NCI-H1436 treated with DMSO at 0.1 percent for 48 hours (cell line): ENCODE results near the gene TRAK1.

Source experiments
- DNase-seq: peaks from one replicate; lab custom pipeline; 2025; lab: John Stamatoyannopoulos, UW

Gene TRAK1

DNA sequence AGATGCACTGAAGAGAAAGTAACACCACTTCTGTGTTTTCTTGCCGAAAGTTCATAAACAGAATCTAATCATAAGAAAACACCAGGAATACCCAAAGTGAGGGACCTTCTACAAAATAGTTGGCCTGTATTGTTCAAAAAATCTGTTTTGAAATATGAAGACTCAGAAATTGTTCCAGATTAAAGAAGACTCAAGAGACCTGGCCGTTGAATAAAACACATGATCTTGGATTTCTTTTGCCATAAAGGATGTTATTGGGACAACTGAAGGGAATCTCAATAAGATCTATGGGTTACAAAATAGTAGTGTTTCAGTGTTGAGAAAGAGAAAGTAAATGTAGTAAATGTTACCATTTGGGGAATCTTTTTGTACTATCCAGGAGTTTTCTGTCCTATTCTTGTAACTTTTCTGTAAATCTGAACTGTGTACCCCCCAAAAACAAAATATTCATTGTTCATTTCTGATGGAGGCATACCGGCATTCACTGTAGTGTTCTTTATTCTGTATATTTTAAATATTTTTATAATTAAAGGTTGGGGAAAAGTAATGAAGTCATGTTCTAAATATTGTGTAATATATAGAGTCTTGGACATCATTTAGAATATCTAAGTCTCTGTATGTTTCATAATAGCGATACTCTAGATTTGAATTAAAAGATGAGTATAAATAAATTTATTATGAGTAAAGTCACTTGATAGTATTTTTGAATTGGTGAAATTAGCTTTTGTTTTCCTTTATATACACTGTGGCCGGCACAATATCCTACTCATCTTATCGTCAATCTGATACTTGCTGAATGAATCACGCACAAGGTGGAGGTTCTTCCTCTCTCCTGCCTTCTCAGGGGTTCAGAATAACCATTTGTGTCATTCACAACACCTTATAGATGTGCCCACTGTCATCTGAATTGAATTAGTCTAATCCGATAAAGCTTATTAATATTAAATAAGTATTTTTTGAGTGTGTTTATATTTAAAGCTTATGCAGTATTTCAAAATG is 66.7 kb downstream of the TRAK1 start:
- no peak for DNase-seq

DNA sequence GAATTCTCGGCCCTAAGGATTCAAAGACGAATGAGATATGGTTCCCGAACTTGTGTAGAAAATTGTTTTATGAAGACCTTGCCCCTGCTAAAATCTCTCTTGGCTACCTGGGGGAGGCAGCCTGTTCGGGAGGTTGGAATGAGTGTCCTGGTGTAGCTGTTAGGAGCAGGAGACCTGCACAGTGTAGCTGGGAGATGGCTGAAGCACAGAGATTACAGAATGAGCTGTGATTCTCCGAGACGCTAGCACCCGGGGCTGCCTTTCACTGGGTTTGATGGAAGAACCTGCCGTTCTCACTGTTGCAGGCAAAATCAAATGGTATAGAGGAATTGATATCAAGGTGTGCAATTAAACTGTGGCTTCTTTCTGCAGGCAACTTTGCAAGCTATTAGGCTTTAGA is 68.0 kb downstream of the TRAK1 start:
- DNase-seq, result no peak

DNA sequence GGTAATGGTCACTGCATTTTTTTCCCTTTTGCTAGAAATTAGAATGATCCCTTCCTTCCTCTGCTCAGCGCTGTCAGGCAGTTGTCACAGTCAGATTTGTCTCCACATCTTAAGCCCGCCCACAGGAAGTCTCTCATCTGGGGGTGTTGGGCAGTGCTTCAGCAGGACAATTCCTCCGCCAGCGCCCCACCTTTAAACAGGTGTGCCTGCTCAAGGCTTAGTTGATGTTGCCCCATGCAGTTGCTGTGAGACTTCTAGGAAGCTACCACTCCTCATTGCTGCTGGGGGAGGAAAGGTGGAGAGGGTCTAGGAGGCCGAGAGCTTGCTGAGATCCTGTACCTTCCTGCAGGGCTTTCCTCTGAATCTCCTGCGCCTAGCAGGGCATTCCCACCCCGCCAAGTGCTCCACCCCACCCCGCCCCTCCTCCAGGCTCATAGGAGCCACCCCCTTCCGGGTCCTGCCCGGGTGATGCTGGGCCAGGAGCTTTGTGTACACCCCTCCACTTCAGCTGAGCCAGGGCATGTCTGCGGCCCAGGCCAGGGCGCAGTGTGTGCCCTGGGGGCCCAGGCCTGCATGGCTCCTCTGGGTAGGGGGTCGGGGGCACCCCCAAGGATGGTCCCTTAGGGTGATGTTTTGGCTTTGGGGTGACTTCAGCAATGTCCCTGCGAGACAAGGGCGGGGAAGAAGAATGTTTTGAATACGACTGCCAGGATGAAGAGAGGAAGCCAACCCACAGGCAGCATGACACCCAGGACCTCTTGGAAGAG is 68.7 kb downstream of the TRAK1 start:
- DNase-seq, result no peak

DNA sequence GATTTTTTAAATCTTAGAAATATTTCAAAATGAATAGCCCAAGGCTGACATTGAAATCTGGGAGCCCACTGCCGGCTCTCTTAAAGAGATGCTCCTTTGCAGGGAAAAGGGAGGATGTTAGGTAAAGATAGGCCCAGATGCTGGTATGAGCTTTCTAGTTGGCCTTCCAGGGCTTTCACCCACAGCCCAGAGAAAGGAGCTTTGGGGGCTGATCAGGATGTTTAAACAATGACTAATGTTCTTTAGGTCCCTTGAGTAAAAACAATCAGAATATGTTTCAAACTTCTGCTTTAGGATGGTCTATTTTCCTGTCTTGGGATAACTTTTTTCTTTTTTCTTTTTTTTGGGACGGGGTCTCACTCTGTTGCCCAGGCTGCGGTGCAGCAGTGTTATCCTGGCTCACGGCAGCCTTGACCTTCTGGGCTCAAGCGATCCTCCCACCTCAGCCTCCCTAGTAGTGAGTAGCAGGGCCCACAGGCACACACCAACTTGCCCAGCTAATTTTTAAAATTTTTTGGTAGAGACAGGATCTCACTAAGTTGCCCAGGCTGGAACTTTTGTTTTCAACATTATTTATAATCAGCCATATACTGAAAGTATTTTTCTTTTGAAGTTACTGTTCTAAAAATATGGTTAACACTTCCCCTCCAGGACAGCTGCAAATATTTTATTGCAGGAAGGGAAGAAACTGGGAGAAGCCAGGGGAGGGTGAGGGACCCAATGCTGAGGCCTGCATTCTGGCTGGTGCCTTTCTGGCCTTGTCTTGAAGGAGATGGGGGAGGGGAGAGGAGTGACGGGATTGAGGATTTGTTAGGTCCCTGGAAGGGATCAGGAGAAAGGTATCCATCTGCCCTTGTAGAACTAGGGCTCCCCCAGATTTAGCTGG is 70.1 kb downstream of the TRAK1 start:
- no peak for DNase-seq

DNA sequence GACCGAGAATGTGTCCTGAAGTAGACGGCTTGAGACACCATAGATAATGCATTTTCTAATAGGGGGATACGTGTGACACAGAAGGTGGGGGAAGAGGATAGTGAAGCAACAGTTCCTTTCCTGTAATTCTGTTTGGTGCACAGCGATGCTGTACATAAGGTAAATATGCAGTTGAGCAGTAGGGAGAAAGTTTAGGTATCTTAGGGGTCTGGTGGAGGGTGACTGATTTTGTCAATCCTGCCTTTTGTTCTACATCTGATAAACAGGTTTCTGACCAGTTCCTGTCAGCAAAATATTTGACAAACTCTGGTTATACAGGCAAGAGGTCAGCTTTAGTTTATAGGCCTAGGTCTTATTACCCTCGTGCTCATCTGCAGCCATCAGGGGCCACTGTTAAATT is 71.3 kb downstream of the TRAK1 start:
- DNase-seq, result no peak

DNA sequence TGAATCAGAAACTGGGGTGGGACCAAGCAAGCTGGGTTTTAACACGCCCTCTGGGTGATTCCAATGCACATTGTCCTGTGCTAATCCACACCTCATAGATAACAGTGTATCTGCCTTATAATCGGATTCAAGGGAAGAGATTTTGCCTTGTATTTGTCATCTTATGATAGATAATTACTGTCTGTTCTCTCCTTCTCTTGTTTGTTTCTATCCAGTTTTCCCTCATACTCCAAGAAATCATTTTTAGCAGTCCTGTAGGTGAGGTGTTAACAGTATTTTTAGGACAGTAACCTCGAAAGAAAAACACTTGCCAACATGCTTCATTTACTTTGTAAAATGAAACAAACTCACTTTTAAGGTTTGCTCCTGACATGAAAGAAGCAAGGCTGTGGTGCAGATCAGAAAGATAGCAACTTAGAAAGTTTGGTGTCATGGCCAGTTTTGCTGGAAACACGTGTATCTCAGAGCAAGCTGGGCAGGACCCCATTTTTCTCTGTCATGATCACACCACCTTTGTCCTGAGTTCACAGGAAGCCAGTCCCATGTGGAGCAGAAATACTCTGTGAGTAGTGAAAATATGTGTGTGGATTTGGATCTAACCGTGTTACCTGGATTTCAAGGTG is 72.6 kb downstream of the TRAK1 start:
- no peak for DNase-seq

DNA sequence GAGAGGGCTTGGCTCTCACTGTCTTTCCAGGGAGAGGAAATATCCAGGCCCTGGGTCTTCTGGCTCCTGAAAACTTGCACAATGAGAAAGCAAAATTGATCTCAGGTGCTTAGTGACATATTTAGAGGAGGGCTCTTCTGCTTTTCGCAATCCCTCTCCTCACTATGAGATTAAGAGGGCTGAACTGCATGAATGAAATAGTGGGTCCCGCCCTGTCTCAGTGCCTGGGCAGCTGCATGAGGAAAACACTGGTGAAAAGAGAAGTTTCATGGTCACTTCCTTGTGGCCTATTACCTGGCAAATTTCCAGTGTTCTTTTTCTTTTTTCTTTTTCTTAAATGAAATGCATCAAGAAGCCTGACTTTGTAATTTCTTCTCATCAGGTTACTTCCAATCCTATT is 73.5 kb downstream of the TRAK1 start:
- DNase-seq, result no peak

DNA sequence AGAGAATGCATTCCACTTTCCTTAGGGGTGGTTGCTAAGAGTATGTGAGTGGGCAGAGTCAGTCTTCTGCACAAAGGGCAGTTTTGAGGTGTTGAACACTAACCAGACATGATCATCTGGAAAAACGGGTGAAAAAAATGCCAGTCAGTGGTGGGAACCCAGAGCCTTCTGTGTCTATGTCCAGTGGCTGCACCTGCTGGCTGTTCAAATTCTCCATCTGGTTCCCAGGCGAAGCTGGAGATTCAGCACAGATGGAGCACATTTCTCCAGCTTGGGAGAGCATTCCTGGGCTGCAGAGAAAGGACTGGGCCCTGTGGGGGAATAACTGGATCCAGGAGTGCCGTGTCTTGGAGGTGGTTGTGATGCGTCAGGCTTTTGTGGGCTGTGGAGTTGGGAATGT is 74.1 kb downstream of the TRAK1 start:
- DNase-seq, result no peak

DNA sequence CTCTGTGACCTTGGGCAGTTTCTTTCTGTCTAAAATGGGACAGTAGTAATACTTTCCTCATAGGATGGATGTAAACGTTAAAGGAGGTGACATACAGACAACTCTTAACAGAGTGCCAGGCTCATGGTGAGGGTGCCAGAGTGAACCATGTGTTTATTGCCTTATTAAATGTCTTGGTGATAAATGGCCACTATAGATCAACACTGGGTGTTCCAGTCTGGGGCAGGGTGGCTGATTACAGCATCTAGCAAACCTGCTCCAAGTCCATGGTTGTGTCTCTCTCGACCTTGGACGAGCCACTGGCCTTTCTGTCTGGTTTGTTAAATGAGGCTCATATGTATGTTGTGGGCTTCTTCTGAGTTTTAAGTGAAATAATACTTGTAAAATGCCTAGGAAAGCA is 75.1 kb downstream of the TRAK1 start:
- DNase-seq, result no peak

DNA sequence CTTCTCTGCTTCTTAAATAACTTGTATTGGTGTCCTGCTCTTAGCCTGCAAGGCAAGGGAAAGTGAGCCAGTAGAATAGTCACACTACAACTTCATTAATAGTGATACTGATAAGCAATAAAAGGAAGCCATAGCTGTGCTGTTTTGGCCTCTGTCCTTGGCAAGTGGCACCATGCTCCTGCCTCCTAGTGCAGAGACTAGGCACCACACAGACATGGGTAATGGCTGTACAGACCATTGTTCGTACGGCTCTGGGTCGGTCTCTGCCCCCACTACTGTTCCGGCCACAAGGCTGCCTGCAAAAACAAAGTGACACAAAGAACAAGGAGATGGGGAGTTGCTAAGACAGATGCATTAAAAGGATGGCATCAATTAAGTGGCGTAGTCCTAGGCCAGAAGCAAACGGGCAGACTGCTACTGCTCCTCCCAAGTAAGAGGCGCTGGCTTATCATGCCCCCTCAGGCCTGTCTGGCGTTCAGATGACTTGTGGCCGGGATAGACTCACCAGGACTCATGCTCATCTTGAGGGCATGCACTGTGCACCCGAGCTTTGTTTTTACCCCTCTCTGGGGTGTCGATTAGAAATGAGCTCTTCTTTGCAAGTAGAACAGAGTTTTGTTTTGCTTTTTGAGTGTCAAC is 75.6 kb downstream of the TRAK1 start:
- DNase-seq, result no peak

DNA sequence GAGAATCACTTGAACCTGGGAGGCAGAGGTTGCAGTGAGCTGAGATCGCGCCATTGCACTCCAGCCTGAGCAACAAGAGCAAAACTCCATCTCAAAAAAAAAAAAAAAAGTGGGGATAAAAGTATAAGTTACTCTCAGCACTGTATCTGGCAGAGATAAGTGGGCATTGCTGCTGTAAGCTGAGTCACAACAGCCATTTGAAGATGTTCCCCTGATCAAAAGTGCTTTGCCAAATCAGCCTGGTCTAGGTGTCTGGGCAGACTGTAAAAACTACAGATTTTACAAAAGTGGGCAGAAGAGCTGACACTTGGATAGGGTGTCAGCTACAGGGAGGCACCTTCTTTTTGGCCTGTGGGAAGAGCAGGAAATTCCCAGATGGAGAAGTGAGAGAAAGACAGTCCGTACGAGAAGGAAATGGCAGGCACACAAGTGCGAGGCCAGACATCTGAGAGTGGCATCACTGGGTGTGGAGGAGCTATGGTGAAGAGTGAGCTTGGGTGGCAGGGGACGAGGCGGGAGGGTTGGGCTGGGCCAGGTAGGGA is 78.5 kb downstream of the TRAK1 start:
- no peak for DNase-seq

DNA sequence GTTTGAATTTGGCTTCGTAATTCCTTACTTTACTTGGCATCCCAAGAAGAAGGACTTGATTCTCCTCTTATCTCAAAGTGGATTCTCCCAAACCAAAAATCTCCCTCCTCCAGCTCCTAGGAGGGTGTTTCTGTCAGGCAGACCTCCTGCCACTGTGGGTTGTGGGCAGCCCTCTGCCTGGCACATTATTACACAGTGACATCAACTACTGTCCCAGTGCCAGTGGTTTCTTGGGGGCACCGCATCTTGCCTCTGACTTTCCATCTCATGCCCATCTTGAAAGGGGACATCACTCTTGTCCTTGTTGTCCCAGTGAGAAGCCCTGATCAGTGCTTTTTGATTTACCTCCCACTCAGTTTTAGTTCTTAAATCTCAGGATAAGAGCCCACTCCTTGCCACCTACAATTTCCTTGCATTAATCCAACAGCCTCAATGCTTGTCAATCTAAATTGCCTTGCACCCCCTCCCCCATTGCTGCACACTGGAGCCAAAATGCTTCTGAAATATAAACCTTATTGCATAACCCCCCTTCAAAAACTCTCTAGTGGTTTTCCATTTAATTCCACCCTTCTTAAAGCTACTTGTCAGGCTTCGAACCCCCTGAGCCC is 81.0 kb downstream of the TRAK1 start:
- no peak for DNase-seq

DNA sequence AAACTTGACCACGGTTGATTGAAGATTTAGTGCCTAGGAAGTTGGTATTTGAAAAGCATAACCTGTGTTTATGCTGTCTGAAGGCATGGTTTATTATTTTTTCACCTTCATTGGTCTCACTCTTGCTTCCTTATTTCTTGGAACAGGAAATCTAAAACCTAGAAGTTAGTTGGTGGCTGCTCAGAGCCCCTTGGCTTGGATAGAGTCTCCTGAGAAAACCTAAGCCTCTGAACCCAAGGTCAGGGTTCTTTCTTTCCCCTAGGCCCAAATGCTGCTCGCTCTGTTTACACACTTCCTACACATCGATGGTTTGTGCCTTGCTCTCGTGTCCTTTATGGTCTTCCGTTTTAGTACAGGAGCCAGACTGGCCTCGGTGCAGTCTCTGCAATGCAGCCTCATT is 82.2 kb downstream of the TRAK1 start:
- no peak for DNase-seq

DNA sequence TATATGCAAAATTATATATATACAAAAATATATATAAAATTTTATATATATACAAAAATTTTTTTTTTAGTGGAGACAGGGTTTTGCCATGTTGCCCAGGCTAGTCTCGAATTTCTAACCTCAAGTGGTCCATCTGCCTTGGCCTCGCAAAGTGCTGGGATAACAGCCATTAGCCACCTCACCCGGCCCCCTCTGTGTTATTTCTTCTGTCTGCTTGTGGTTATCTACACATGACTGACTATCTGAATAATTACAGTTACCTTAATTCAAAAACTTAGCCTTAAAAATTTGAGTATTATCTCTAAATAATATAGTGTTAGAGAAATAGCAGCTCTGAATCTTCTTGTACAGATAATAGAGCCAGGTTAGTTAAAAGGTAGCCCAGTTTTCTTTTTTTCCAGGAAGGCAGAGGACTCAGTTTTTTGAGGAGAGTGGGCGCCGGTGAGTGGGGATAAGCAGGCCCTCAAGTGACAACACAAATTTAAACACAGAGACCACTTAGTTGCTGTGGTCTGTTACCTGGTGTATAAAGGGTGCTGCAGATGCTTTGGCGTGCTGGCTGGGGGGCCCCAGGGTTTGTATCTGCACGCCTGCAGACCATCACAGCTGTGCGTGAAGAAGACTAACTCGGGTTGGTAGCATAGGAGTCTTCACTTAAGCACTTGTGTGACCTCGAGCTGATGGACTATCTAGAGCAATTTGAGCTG is 83.7 kb downstream of the TRAK1 start:
- no peak for DNase-seq

DNA sequence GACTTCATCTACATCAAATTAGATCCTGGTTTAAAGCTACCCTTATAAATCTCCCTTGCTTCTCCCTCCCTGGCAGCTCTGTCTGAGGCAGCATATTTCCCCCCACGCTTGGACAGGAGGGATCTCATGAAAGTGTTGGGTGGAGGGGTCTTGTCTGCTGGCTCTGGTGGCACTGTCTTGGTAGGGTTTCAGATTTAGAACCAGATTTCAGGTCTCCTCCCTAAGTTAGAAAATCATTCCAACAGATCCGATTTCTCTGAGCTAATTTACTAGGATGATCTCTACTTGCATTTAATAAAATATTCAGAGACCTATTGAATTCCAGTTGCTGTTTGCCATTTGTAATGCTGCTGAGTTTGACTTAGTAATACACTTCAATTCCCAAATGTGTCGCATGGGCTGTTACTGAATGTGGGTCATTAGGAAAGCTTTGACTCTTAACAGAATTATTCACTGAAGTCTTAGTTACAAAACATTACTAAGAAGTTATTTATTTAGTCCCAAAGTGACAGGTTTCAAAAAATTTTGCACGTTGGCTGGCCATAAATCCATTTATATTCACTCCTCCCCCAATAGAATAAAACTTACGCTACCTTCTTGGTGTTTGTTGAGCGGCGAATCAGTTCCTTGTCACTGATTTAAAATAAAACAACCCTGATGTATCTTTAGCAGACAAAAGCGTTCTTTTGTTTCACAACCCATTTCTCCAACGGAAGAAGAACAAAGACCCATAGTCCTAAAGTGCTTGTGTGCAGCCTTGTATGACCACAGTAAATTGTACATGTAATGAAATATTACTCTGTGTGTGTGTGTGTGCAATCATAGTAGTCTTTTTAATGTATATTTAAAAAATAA is 84.5 kb downstream of the TRAK1 start:
- DNase-seq, result no peak

DNA sequence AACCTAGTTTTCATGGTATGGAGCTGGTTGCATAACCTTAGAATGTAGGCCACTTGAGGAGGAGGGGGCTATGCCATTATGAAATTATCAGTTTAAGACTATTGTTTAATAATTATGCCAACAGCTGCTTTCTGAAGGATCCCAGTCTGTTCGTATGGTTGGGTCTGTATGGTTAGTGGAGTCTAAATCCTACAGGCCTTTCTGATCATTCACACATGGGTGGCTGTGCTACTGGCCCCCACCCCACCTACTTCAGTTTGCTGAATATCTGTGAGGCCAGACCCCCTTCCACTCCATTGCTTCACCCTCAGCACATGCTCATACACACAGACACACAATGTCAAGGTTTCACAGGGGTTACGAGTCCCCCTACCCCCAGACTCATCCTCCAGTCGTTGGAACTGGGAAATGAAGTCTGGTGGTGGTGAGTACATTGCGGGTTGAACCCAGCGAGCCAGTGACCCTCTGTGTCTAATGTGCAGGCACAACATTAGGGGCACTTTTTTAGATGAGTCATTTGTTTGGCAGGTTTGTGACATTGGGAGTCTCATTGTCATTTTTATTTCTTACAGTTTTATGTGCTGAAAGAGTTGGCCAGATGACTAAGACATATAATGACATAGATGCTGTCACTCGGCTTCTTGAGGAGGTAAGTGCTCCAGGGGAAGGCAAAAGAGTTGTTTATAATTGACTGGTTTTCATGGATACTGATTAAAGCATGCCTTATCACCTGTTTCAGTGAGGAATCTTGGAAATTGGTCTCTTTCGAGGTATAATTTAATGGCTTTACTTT is 85.3 kb downstream of the TRAK1 start:
- no peak for DNase-seq

DNA sequence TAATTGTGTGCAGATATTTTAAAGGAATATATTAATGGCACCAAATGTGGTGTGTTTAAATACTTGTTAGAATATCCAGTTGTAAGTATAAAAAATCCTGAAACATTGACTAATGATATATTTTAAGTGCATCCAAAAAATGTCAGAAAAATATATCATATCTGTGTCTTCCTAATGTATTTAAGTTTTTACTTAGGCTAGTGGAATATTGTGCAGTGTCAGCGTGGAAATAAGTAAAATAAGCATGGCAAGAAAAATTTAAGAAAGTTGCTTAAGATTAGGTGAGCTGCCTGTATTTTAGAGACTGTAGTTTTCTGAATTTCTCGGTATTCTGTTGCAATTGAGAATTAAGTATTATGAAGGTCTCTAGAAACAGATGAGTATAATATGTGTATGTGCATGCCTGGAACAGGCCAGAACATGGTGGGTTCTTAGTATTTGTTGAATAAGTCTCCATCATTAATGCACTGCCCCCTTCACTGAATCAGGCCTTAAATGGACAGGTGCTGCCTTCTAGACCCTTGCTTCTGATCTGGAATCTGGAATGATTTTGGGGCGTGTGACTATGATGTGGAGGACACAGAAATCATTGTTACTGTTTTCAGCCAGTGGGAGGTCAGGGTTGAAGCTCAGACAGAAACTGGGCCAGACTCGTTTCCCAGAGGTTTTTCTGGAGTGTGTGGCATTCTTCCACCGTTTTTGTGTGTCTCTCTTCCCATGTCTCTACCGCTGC is 86.1 kb downstream of the TRAK1 start:
- DNase-seq, result no peak
